ENCODE results near the gene SLC24A3.

DNA sequence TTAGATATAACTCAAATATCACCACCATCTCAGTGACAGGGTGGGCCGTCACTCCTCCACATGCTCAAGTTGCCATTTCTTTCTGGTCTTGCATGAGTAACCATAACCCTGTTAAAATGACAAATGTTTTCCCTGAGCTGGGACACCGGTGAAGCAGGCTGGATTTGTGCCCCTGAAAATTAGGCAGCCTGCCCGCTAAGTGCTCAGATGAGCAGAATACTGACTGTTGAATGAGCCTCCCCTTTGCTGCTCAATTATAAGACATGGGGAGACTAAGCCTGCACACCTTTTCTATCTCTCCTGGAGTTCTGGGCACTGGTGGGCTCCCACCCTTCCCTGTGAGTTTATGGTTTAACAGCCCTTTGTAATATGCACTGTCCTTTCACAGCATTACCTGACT, 161.8 kb downstream of the SLC24A3 start:
- no peak for TF ChIP-seq EP300 (IDR thresholded peaks at IDR 0.05)
- TF ChIP-seq POLR2A (IDR thresholded peaks at IDR 0.05): no peak
- TF ChIP-seq, protein P1, sequence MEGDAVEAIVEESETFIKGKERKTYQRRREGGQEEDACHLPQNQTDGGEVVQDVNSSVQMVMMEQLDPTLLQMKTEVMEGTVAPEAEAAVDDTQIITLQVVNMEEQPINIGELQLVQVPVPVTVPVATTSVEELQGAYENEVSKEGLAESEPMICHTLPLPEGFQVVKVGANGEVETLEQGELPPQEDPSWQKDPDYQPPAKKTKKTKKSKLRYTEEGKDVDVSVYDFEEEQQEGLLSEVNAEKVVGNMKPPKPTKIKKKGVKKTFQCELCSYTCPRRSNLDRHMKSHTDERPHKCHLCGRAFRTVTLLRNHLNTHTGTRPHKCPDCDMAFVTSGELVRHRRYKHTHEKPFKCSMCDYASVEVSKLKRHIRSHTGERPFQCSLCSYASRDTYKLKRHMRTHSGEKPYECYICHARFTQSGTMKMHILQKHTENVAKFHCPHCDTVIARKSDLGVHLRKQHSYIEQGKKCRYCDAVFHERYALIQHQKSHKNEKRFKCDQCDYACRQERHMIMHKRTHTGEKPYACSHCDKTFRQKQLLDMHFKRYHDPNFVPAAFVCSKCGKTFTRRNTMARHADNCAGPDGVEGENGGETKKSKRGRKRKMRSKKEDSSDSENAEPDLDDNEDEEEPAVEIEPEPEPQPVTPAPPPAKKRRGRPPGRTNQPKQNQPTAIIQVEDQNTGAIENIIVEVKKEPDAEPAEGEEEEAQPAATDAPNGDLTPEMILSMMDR (IDR thresholded peaks at IDR 0.05): no peak
- TF ChIP-seq POLR2AphosphoS5 (IDR thresholded peaks at IDR 0.05): no peak

Data from upper lobe of left lung (tissue), 4 donors.